Measurements from ENCODE around the gene LEAP2.

DNA sequence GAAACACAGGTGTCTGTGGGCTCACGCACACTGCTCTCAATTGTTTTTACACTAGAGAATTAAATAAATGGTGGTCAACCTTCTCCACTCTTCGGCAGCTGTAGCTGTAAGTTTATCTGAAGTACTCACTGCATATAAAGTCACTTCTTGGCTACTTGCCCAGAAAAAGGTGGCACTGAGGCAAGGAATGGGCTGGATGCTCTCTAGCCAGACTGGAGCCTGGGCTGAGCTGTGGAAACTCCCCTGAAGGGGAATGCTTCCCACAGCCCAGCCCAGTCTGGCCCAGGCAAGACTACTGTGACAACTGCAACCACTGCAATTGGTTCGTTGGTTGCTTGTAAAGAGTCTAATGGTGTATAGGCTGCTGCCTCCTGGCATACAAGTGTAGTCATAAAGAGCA lies 4.5 kb downstream of the LEAP2 start:
- TF ChIP-seq, protein P1, sequence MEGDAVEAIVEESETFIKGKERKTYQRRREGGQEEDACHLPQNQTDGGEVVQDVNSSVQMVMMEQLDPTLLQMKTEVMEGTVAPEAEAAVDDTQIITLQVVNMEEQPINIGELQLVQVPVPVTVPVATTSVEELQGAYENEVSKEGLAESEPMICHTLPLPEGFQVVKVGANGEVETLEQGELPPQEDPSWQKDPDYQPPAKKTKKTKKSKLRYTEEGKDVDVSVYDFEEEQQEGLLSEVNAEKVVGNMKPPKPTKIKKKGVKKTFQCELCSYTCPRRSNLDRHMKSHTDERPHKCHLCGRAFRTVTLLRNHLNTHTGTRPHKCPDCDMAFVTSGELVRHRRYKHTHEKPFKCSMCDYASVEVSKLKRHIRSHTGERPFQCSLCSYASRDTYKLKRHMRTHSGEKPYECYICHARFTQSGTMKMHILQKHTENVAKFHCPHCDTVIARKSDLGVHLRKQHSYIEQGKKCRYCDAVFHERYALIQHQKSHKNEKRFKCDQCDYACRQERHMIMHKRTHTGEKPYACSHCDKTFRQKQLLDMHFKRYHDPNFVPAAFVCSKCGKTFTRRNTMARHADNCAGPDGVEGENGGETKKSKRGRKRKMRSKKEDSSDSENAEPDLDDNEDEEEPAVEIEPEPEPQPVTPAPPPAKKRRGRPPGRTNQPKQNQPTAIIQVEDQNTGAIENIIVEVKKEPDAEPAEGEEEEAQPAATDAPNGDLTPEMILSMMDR (IDR thresholded peaks at IDR 0.05; ENCODE audit: low read length): no peak
- no peak for TF ChIP-seq EZH2 (IDR thresholded peaks at IDR 0.05; ENCODE audit: borderline replicate concordance, low read length)
